ENCODE measurements around the gene URM1. TPM values are rescaled to one million over a fixed set of nuclear protein-coding genes. Genes with fewer than 3 reads are reported as not detected.

URM1 gene
- total and polyA plus RNA-seq, 7 donors: 16.3 to 73.3 (median 25.1) TPM

DNA sequence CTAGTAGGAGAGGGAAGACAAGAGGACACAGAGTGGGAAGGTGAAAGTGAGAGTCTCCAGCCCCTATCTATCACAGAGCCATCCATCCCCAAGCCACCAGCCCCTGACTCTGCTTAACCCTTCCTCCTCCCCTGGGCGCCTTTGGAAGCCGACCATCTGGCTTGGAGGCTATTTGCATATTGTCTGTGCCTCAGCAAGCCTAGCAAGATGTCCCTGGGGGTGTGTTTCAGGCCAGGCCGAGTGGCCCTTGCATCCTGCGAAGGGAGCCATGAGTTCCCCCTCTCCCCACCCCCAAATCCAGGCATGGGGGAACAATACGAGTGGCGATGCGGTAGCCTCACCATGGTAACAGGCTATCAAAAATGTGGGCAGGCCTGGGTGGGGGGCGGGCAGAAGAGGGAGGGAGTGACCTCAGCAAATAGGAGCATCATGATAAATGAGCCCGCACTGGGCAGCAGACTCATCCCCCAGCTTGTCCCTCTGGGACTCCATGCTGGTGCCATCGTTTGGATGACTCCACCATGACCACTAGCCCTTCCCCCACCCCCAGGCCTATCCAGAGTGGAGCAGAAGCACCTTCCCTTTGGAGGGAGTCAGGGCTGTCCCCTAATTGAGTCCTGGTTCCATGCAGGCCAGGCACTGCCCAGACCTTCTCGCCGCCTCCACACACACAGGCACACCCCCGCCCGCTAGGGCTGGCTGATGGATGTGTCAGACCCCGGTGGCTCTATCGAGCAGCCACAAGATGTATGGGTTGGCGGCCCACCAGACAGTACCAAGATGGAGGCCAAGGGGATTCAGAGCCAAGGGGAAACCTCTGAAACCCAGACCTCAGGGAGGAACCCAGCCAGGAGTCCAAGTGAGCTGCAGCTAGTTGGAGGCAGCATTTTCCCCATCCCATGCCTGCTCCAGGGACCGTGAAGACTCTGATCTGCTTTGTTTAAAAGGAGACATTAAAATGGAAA is 14.6 kb downstream of the URM1 start:
- WGBS, 2 donors: 86 to 89% methylated on average over 18 of the region's 18 CpGs
- Histone ChIP-seq H3K4me1 (no peaks in the 10 kb centered on the region), H3K27ac (no peak overlapping the region), H3K9me3 (no peaks in the 10 kb centered on the region), H3K27me3 (no peaks in the 10 kb centered on the region), H3K4me3 (no peak overlapping the region), H3K36me3 (peaks cover 7 to 77% (median 43%) of the 10 kb centered on the region in 4 donors)
- TF ChIP-seq POLR2A (IDR thresholded peaks at IDR 0.05): no peak
- TF ChIP-seq, protein P1, sequence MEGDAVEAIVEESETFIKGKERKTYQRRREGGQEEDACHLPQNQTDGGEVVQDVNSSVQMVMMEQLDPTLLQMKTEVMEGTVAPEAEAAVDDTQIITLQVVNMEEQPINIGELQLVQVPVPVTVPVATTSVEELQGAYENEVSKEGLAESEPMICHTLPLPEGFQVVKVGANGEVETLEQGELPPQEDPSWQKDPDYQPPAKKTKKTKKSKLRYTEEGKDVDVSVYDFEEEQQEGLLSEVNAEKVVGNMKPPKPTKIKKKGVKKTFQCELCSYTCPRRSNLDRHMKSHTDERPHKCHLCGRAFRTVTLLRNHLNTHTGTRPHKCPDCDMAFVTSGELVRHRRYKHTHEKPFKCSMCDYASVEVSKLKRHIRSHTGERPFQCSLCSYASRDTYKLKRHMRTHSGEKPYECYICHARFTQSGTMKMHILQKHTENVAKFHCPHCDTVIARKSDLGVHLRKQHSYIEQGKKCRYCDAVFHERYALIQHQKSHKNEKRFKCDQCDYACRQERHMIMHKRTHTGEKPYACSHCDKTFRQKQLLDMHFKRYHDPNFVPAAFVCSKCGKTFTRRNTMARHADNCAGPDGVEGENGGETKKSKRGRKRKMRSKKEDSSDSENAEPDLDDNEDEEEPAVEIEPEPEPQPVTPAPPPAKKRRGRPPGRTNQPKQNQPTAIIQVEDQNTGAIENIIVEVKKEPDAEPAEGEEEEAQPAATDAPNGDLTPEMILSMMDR (IDR thresholded peaks at IDR 0.05): no peak
- TF ChIP-seq POLR2AphosphoS5 (IDR thresholded peaks at IDR 0.05): no peak
- no peak for TF ChIP-seq EP300 (IDR thresholded peaks at IDR 0.05)
- intact Hi-C loops (cut with DNase I): no loop called here
- DNase-seq: no peak

GRCh38 chr9:128388150-128388549 is 17.0 kb downstream of the URM1 start:
- WGBS, 2 donors: 92 to 94% methylated on average over 10 of the region's 10 CpGs

DNA sequence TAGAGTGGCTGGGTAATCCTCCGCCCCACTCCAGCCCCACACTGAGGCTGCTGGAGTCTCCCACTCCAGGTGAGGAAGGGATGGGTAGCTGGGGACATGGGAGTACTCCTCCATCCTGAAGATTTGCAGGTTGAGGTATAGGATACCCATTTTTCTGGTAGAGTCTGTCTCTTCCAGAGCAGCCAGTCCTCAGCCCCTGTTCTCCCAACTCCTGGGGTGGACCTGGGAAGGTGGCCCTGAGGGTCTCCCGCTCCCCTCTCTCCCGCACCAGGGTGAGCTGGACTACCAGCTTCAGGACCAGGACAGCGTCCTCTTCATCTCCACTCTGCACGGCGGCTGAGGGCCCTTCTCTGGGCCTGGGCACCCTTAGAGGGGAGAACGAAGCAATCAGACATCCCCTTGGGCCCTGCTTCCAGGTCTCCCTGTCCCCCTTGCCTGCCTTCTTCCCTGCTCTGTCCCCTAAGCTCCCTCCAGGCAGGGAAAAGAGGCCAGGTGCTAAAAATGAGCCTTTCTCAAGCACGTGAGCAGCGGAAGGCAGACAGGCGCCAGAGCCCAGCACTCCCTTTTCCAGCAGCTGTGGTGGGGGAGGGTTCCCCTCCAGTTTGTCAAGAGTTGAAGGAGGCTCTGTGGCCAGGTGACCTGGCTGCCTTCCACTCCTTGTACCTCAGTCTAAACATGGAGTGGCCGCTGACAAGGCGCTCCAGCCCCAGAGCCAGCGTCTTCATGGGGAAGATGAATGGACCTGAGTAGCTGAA is 18.4 kb downstream of the URM1 start:
- WGBS, 2 donors: 89 to 96% methylated on average over 13 of the region's 13 CpGs
- Histone ChIP-seq H3K9me3 (no peaks in the 10 kb centered on the region), H3K36me3 (peaks cover 7 to 84% (median 47%) of the 10 kb centered on the region in 4 donors), H3K4me3 (no peak overlapping the region), H3K4me1 (no peaks in the 10 kb centered on the region), H3K27me3 (peaks cover 0 to 12% (median 0%) of the 10 kb centered on the region in 3 donors), H3K27ac (no peak overlapping the region)
- intact Hi-C loops (cut with DNase I): no loop called here
- TF ChIP-seq, protein P1 (IDR thresholded peaks at IDR 0.05): no peak
- TF ChIP-seq POLR2A (IDR thresholded peaks at IDR 0.05): no peak
- no peak for TF ChIP-seq EP300 (IDR thresholded peaks at IDR 0.05)
- no peak for TF ChIP-seq POLR2AphosphoS5 (IDR thresholded peaks at IDR 0.05)
- DNase-seq: no peak

More at GRCh38 chr9:128388150-128388549, 17.0 kb downstream of the URM1 start:
- Histone ChIP-seq H3K4me1 (no peaks in the 10 kb centered on the region), H3K27me3 (peaks cover 0 to 6% (median 0%) of the 10 kb centered on the region in 3 donors), H3K4me3 (no peak overlapping the region), H3K9me3 (no peaks in the 10 kb centered on the region), H3K27ac (no peak overlapping the region), H3K36me3 (peaks cover 7 to 97% (median 52%) of the 10 kb centered on the region in 4 donors)
- intact Hi-C loops (cut with DNase I): no loop called here
- TF ChIP-seq EP300 (IDR thresholded peaks at IDR 0.05) (no peak), POLR2A (IDR thresholded peaks at IDR 0.05) (no peak), POLR2AphosphoS5 (IDR thresholded peaks at IDR 0.05) (no peak)
- TF ChIP-seq, protein P1 (IDR thresholded peaks at IDR 0.05): no peak
- no peak for DNase-seq

- no peak overlapping the region for H3K4me3 ChIP-seq
- no peak overlapping the region for H3K27ac ChIP-seq
- peaks cover 7 to 77% (median 41%) of the 10 kb centered on the region in 4 donors for H3K36me3 ChIP-seq
- DNase-seq: no peak
- no peaks in the 10 kb centered on the region for H3K4me1 ChIP-seq
- WGBS, 2 donors: 85 to 86% methylated on average over 11 of the region's 11 CpGs
- H3K9me3 ChIP-seq: no peaks in the 10 kb centered on the region
- H3K27me3 ChIP-seq: peaks cover 0 to 12% (median 0%) of the 10 kb centered on the region in 3 donors
- TF ChIP-seq POLR2A (IDR thresholded peaks at IDR 0.05): no peak
- intact Hi-C loops (cut with DNase I): no loop called here
Measured at GRCh38 chr9:128390150-128390812, 19.1 kb downstream of the URM1 start.

Measured in sigmoid colon (tissue), 7 donors.